SK-N-MC (cell line): Measurements from ENCODE around the gene ALPP.

Experiments used
- EZH2 ChIP-seq: fragments of 200-600 bp; sonication (generic); IDR thresholded peaks from one replicate; pipeline ENCODE4 v1.6.1; 2017; ENCODE audit warnings: antibody characterized with exemption
- FOXP2 ChIP-seq: optimal IDR thresholded peaks from 2 replicates; pipeline ENCODE3; 2011; ENCODE audit warnings: mild to moderate bottlenecking, moderate library complexity; ENCODE audit not compliant: insufficient read depth; ENCODE audit errors: extremely low read length, control extremely low read depth
- POLR2AphosphoS5 ChIP-seq: IDR thresholded peaks from 2 replicates; pipeline ENCODE4 v1.6.1; 2012; ENCODE audit warnings: mild to moderate bottlenecking, low read depth, low read length, borderline replicate concordance

DNA sequence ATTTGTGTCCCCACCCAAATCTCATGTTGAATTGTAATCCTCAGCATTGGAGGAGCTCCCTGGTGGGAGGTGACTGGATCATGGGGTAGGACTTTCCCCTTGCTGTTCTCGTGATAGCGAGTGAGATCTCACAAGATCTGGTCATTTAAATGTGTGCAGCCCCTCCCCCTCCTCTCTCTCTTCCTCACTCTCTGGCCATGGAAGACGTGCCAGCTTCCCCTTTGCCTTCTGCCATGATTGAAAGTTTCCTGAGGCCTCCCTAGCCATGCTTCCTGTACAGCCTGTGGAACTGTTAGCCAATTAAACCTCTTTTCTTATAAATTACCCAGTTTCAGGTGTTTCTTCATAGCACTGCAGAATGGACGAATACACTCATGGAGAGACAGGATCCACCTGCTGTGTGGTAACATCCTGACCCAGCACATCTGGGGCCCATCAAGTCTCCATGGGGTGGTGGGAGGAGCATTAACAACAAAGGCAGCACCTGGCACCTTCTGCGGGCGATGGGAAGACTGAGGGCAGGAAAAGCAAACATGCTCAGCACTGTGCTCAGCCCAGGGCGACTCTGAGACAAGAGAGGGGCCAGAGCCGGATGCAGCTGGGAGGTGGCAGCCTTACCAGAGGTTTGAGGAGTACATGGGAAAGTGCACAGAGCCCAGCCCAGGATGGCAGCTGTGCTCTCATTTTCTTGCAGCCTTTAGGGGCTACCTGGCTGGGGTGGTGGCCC lies 16.2 kb upstream of the ALPP start:
- no peak for TF ChIP-seq EZH2
- no peak for TF ChIP-seq POLR2AphosphoS5
- no peak for TF ChIP-seq FOXP2
